Ectodermal cell (in vitro differentiated cells): Measurements from ENCODE around the gene SCN2A. TPM values are rescaled to one million over a fixed set of nuclear protein-coding genes. Genes with fewer than 3 reads are reported as not detected.

Source experiments
- H3K27ac ChIP-seq: 2 replicates; pipeline ENCODE4 v1.7.0; 2013; ENCODE audit warnings: mild to moderate bottlenecking, low read depth, low read length; ENCODE audit not compliant: insufficient read depth, poor library complexity, severe bottlenecking
- H3K27me3 ChIP-seq: 2 replicates; pipeline ENCODE4 v1.7.0; 2013; ENCODE audit warnings: mild to moderate bottlenecking, low read length; ENCODE audit not compliant: insufficient read depth, control insufficient read depth, poor library complexity, severe bottlenecking
- H3K36me3 ChIP-seq: one replicate; pipeline ENCODE4 v1.7.0; 2013; ENCODE audit warnings: low read length; ENCODE audit not compliant: control insufficient read depth, insufficient read depth
- H3K4me1 ChIP-seq: one replicate; pipeline ENCODE4 v1.7.0; 2013; ENCODE audit warnings: low read length; ENCODE audit not compliant: control insufficient read depth, insufficient read depth
- H3K4me3 ChIP-seq: 2 replicates; pipeline ENCODE4 v1.7.0; 2013; ENCODE audit warnings: low read depth, low read length, control low read depth; ENCODE audit not compliant: insufficient read depth
- H3K9me3 ChIP-seq: 2 replicates; pipeline ENCODE4 v1.7.0; 2013; ENCODE audit warnings: mild to moderate bottlenecking, low read length, moderate library complexity; ENCODE audit not compliant: control insufficient read depth
- WGBS, 2 experiments: methylation state at CpG; one replicate each; pipeline ENCODE4 v1.1.7; 2013; ENCODE audit warnings: missing lambda C conversion rate in 2 of 2; 5-methylcytosine and 5-hydroxymethylcytosine counted together
- polyA plus RNA-seq, 4 experiments: library from polyadenylated mRNA; stranded (reverse); fragments of 50-300 nt; gene quantifications; one replicate each; pipeline ENCODE4 v1.2.3, GENCODE V29; 2013

SCN2A gene
- polyA plus RNA-seq (2013, experiment 1 of 4): 0.19 TPM
- 0.18 TPM for polyA plus RNA-seq (2013, experiment 2 of 4)
- polyA plus RNA-seq (2013, experiment 3 of 4): 0.48 TPM
- 0.24 TPM for polyA plus RNA-seq (2013, experiment 4 of 4)

- Histone ChIP-seq H3K27ac (no peak within 1 kb of the TSS), H3K9me3 (no peaks in the 10 kb centered on the region), H3K4me1 (no peaks in the 10 kb centered on the region), H3K4me3 (no peak within 1 kb of the TSS), H3K36me3 (no peaks in the 10 kb centered on the region), H3K27me3 (no peaks in the 10 kb centered on the region)
- WGBS, 2 experiments: 25 to 48% methylated on average over 2 to 3 of the region's 3 CpGs
Observed at GRCh38 chr2:165239230-165239629, at the start of gene SCN2A. TSS of gene SCN2A (plus strand) at chr2:165239414. CDS start at chr2:165295824, 56,410 bp downstream.

- Histone ChIP-seq H3K36me3 (no peaks in the 10 kb centered on the region), H3K9me3 (no peaks in the 10 kb centered on the region), H3K4me3 (no peak overlapping the region), H3K27ac (no peak overlapping the region), H3K27me3 (no peaks in the 10 kb centered on the region), H3K4me1 (no peaks in the 10 kb centered on the region)
- 89 to 93% methylated on average over 2 of the region's 2 CpGs for WGBS, 2 experiments
Observed at GRCh38 chr2:165191096-165191728, 48.0 kb upstream of the SCN2A start.

DNA sequence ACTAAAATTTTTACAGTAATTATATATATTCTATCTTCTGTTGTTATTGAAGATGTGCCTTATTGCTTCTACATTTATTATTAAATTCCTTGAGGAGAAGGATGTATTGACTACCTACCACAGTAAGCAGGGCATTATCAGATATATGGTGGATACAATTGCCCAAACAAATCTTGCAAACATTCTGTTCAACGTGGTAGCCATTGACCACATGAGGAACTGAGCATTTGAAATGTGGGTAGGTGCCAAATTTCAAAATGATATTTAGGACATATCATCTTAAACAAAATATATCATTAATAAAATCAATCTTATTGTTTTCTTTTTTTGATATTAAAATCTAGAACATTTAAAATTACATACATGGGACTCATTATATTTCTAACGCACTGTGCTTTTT is 46.5 kb upstream of the SCN2A start:
- H3K9me3 ChIP-seq: no peaks in the 10 kb centered on the region
- no peaks in the 10 kb centered on the region for H3K36me3 ChIP-seq
- no peak overlapping the region for H3K4me3 ChIP-seq
- no peaks in the 10 kb centered on the region for H3K4me1 ChIP-seq
- H3K27me3 ChIP-seq: no peaks in the 10 kb centered on the region
- WGBS, 2 experiments: 94% methylated on average over 2 of the region's 2 CpGs; no CpG with 5 or more reads in 1 of the 2 experiments
- no peak overlapping the region for H3K27ac ChIP-seq

DNA sequence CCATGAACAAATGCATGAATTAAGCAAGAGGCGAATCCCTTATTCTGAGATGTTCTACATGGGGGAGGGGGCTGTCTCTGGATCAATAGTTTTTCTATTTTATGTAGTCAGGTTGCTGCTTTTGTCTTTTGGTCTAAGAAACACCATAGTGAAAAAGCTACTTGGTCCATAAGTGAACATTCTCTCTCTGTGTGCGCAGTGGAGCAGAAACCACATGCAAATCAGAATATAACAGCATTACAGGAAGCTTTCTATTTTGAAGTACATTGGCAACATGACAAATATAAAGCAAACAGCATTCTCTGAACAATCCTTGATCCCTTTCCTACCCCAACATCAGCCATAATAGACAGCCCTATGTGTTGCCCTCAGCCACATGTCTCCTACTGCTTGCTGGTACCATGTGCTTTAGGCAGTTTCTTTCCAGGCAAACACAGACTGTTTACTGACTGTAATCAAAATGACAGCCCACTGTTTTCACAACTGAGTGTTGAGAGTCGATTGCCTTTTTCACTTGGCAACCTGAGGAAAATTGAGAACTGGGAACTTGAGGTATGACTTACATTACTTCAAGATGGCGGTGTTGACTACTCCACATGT is 45.9 kb upstream of the SCN2A start:
- WGBS, 2 experiments: 93 to 94% methylated on average over 4 of the region's 4 CpGs
- no peak overlapping the region for H3K27ac ChIP-seq

DNA sequence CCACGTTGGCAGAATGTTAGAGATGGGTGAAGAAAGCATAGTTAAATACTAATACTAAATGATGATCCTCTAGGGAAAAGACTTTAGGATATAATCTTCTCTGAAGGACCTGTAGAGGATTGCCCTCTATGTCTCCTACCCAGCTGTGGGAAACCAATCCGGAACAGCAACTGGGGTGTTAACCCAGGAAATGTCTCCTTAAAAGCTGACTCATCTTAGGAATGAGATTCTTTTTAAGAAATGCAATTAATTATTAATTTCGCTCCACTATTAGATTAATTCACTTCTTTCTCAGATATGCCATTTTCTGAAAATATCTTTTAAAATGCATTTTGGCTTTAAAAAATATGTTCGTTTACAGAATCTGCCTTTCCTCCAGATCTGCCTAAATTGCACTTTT is 42.8 kb upstream of the SCN2A start:
- H3K36me3 ChIP-seq: no peaks in the 10 kb centered on the region
- H3K4me3 ChIP-seq: no peak overlapping the region
- 75 to 94% methylated on average over 1 to 4 of the region's 4 CpGs for WGBS, 2 experiments
- no peaks in the 10 kb centered on the region for H3K27me3 ChIP-seq
- H3K27ac ChIP-seq: no peak overlapping the region
- H3K4me1 ChIP-seq: no peaks in the 10 kb centered on the region
- no peaks in the 10 kb centered on the region for H3K9me3 ChIP-seq

More for the DNA sequence above, 45.9 kb upstream of the SCN2A start:
- Histone ChIP-seq H3K36me3 (no peaks in the 10 kb centered on the region), H3K4me1 (no peaks in the 10 kb centered on the region), H3K9me3 (no peaks in the 10 kb centered on the region), H3K4me3 (no peak overlapping the region), H3K27me3 (no peaks in the 10 kb centered on the region)

DNA sequence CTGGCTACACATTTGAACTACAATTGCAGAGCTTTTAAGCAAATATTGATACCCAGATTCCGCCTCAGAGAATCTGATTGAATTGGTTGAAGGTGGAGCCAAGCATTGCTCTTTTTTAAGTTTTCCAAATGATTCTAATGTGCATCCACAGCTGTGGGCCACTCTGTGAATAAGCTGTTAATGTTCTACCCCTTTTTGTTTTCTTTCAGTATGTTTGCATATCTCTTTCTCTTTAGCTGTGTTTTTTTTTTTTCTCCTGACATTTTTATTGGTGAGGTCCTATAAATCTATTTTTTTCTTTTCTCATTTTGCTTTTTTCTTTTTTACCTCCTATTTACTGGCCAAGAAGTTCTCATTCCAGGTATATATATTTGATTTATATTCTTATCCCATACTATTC is 41.9 kb upstream of the SCN2A start:
- Histone ChIP-seq H3K27ac (no peak overlapping the region), H3K36me3 (no peaks in the 10 kb centered on the region), H3K9me3 (no peaks in the 10 kb centered on the region), H3K27me3 (no peaks in the 10 kb centered on the region), H3K4me3 (no peak overlapping the region), H3K4me1 (no peaks in the 10 kb centered on the region)
- WGBS, 2 experiments: 83 to 96% methylated on average over 1 of the region's 1 CpG

GRCh38 chr2:165198181-165198580 is 41.0 kb upstream of the SCN2A start:
- Histone ChIP-seq H3K4me1 (no peaks in the 10 kb centered on the region), H3K27me3 (no peaks in the 10 kb centered on the region), H3K36me3 (no peaks in the 10 kb centered on the region), H3K4me3 (no peak overlapping the region), H3K27ac (no peak overlapping the region), H3K9me3 (no peaks in the 10 kb centered on the region)
- WGBS, 2 experiments: 81 to 87% methylated on average over 2 of the region's 2 CpGs

- Histone ChIP-seq H3K9me3 (no peaks in the 10 kb centered on the region), H3K4me1 (no peaks in the 10 kb centered on the region), H3K27me3 (no peaks in the 10 kb centered on the region), H3K27ac (no peak overlapping the region), H3K36me3 (no peaks in the 10 kb centered on the region), H3K4me3 (no peak overlapping the region)
- 88 to 100% methylated on average over 1 of the region's 1 CpG for WGBS, 2 experiments
Observed at GRCh38 chr2:165202239-165202638, 37.0 kb upstream of the SCN2A start.

- no peaks in the 10 kb centered on the region for H3K36me3 ChIP-seq
- H3K27ac ChIP-seq: no peak within 1 kb of the TSS
- WGBS, 2 experiments: 13 to 41% methylated on average over 1 to 3 of the region's 8 CpGs
- H3K4me1 ChIP-seq: no peaks in the 10 kb centered on the region
- H3K27me3 ChIP-seq: no peaks in the 10 kb centered on the region
- no peak within 1 kb of the TSS for H3K4me3 ChIP-seq
- H3K9me3 ChIP-seq: no peaks in the 10 kb centered on the region
Observed at GRCh38 chr2:165203689-165204559, 35.3 kb upstream of the SCN2A start, which contains the start of gene SCN3A. TSS of gene SCN3A (minus strand) at chr2:165204050. CDS start at chr2:165176394, 27,656 bp downstream.

DNA sequence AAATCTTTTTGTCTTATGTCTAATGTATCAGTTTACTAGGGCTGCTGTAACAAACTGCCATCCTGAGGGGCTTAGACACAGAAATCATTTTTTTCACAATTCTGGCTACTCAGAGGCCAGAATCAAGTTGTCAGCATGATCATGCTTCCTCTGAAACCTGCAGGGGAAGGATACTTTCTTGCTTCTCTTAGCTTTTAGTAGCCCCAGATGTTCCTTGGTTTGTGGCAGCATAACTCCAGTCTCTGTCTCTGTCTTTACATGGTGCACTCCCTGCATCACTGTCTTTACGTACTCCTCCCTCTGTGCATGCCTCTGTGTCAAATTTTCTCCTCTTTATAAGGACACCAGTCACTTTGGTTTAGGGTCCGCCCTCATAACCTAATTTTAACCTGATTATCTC is 33.3 kb upstream of the SCN2A start:
- Histone ChIP-seq H3K27ac (no peak overlapping the region), H3K36me3 (no peaks in the 10 kb centered on the region), H3K27me3 (no peaks in the 10 kb centered on the region), H3K4me1 (no peaks in the 10 kb centered on the region), H3K4me3 (no peak overlapping the region), H3K9me3 (no peaks in the 10 kb centered on the region)
- WGBS, 2 experiments: 89 to 97% methylated on average over 2 of the region's 2 CpGs
